IgD-negative memory B cell (primary cell): ENCODE measurements around the gene NOL12. TPM values are rescaled to one million over a fixed set of nuclear protein-coding genes. Genes with fewer than 3 reads are reported as not detected.

Experiments
- H3K27ac Mint-ChIP-seq, 3 donors: one replicate each; pipeline ENCODE4 v1.8.0; 2020 to 2022; ENCODE audit warnings: mild to moderate bottlenecking in 3 of 3, mixed read lengths in 3 of 3, moderate library complexity in 1 of 3
- H3K27me3 Mint-ChIP-seq: one replicate; pipeline ENCODE4 v1.8.0; 2021; ENCODE audit warnings: mixed read lengths
- H3K36me3 Mint-ChIP-seq: one replicate; pipeline ENCODE4 v1.8.0; 2020; ENCODE audit warnings: mild to moderate bottlenecking, mixed read lengths
- H3K4me1 Mint-ChIP-seq, 3 donors: one replicate each; pipeline ENCODE4 v1.8.0; 2020 to 2022; ENCODE audit warnings: mixed read lengths in 3 of 3, mild to moderate bottlenecking in 1 of 3
- H3K4me3 Mint-ChIP-seq, 4 donors: one replicate each; pipeline ENCODE4 v1.8.0; 2020 to 2022; ENCODE audit warnings: mild to moderate bottlenecking in 4 of 4, mixed read lengths in 4 of 4, moderate library complexity in 3 of 4
- H3K9me3 Mint-ChIP-seq, 3 donors: one replicate each; pipeline ENCODE4 v1.8.0; 2020 to 2021; ENCODE audit warnings: mixed read lengths in 3 of 3, mild to moderate bottlenecking in 1 of 3
- polyA plus RNA-seq: library from polyadenylated mRNA; unstranded; fragments of 300-500 nt; fragmentation: Illumina TruSeq; gene quantifications from one replicate; pipeline ENCODE4 v1.2.3, GENCODE V29; 2021

Gene NOL12, protein sequence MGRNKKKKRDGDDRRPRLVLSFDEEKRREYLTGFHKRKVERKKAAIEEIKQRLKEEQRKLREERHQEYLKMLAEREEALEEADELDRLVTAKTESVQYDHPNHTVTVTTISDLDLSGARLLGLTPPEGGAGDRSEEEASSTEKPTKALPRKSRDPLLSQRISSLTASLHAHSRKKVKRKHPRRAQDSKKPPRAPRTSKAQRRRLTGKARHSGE
- polyA plus RNA-seq: 47.0 TPM

GRCh38 chr22:37686002-37686982 is at the start of gene NOL12:
TSS of gene NOL12 (plus strand) at chr22:37686343. CDS start at chr22:37686393, 50 bp downstream.
- Mint-ChIP-seq H3K4me1 (peaks cover 10 to 17% (median 11%) of the 10 kb centered on the region in 3 donors), H3K36me3 (peaks cover 6% of the 10 kb centered on the region), H3K9me3 (no peaks in the 10 kb centered on the region), H3K27me3 (no peaks in the 10 kb centered on the region), H3K4me3 (peak within 1 kb of the TSS; percentile 93 to 99 (median 97)), H3K27ac (peak within 1 kb of the TSS; percentile 74 to 99 (median 96))

- H3K36me3 Mint-ChIP-seq: no peaks in the 10 kb centered on the region
- no peaks in the 10 kb centered on the region for H3K27me3 Mint-ChIP-seq
- H3K9me3 Mint-ChIP-seq: no peaks in the 10 kb centered on the region
- peaks cover 43 to 52% (median 52%) of the 10 kb centered on the region in 3 donors for H3K4me1 Mint-ChIP-seq
- H3K27ac Mint-ChIP-seq: peak overlapping the region in 1 of 3 donors; percentile 93
- peak overlapping the region in 2 of 4 donors; percentile 61 to 92 for H3K4me3 Mint-ChIP-seq
Measured at GRCh38 chr22:37636949-37637273, 49.2 kb upstream of the NOL12 start.

DNA sequence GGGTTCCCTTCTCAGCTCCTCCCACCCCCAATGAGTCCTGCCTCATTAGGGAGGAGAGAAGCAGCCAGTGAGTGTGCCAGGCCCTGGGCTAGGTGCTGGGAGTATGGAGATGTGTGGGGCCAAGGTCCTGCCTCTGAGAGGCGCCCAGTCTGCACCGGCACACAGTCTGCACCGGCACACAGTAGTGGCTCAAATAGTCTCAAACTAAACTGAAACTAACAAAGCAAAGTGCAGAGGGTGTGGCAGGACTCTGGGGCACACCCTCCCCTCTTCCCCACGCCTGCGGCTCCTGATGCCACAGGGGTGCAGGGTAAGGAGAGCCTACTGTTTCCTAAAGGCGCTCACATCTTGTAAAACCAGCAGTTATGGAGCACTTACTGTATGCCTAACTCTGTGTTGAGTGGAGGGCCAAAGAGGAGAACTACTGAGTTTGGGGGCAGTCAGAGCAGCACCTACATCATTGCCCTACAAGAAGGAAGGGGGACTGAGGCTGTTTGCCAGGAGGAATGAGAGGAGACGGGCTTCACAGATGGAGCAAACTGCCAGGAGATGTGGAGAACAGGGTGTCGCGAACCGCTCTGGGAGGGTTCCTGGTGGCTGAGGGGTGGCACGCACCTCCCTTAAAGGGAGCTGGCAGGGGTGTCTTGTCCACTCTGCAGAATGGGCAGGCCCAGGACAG is 47.6 kb upstream of the NOL12 start:
- Mint-ChIP-seq H3K27ac (peak overlapping the region; percentile 54 to 97 (median 86)), H3K9me3 (no peaks in the 10 kb centered on the region), H3K27me3 (no peaks in the 10 kb centered on the region), H3K4me1 (peaks cover 42 to 52% (median 47%) of the 10 kb centered on the region in 3 donors), H3K4me3 (peak overlapping the region; percentile 92 to 99 (median 94)), H3K36me3 (no peaks in the 10 kb centered on the region)

GRCh38 chr22:37639070-37639760 is 46.9 kb upstream of the NOL12 start, which contains the start of gene SH3BP1:
TSS of gene SH3BP1 (plus strand) at chr22:37639669. CDS start at chr22:37639788, 119 bp downstream.
- H3K27ac Mint-ChIP-seq: peak within 1 kb of the TSS; percentile 88 to 97 (median 90)
- peaks cover 37 to 49% (median 42%) of the 10 kb centered on the region in 3 donors for H3K4me1 Mint-ChIP-seq
- H3K36me3 Mint-ChIP-seq: no peaks in the 10 kb centered on the region
- H3K9me3 Mint-ChIP-seq: no peaks in the 10 kb centered on the region
- peak within 1 kb of the TSS; percentile 92 to 99 (median 96) for H3K4me3 Mint-ChIP-seq
- H3K27me3 Mint-ChIP-seq: no peaks in the 10 kb centered on the region

- Mint-ChIP-seq H3K27me3 (no peaks in the 10 kb centered on the region), H3K36me3 (no peaks in the 10 kb centered on the region), H3K27ac (peak overlapping the region; percentile 80 to 90 (median 88)), H3K4me3 (peak overlapping the region; percentile 92 to 99 (median 96)), H3K9me3 (no peaks in the 10 kb centered on the region), H3K4me1 (peaks cover 29 to 45% (median 34%) of the 10 kb centered on the region in 3 donors)
Measured at GRCh38 chr22:37639771-37640590, 46.2 kb upstream of the NOL12 start.

DNA sequence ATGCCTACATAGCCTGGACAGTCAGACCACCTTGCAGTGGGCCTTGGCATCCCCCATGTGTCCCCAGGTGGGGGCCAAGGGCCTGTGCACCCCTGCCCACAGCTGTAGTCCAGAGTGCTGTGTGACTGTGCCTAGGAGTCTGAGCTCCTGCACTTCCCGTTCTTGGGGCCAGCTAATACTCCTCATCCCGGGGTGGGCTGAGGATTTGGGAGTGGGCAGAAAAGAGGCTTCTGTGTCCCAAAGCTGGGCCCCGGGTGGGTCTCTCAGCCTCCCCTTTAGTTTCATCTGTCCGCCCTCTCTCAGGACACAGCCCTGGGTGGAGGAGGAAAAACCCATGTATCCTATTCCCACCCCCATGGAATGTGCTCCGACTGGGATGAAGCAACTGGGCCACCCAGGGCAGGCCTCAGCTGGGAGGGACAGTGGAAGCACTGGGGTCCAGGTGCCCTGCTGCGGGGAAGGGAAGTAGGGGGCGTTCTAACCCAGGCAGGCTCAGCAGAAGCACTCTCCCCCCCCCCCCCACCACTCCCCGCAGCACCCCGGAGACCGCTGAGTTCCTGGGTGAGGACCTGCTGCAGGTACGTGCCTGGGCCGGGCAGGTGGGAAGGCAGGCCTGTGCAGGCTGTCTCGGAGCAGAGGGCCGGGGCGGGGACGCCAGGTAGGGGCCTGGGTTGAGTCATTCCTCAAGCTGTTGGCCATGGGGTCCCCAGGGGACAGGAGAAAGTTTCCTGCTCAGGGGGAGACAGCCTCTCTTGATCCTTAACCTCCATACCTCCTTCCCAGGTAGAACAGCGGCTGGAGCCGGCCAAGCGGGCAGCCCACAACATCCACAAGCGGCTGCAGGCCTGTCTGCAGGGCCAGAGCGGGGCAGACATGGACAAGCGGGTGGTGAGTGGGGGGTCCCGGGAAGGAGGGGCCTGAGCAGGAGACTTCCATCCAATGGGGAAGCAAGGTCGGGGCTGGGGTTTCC is 45.3 kb upstream of the NOL12 start:
- Mint-ChIP-seq H3K4me1 (peaks cover 26 to 41% (median 33%) of the 10 kb centered on the region in 3 donors), H3K36me3 (no peaks in the 10 kb centered on the region), H3K9me3 (no peaks in the 10 kb centered on the region), H3K27me3 (no peaks in the 10 kb centered on the region), H3K27ac (peak overlapping the region; percentile 80 to 90 (median 88)), H3K4me3 (peak overlapping the region; percentile 92 to 99 (median 96))

- Mint-ChIP-seq H3K4me3 (peak overlapping the region; percentile 55 to 93 (median 85)), H3K27ac (peak overlapping the region in 2 of 3 donors; percentile 31 to 80), H3K36me3 (no peaks in the 10 kb centered on the region), H3K27me3 (no peaks in the 10 kb centered on the region), H3K9me3 (no peaks in the 10 kb centered on the region), H3K4me1 (peaks cover 20 to 38% (median 30%) of the 10 kb centered on the region in 3 donors)
Measured at GRCh38 chr22:37641561-37641949, 44.6 kb upstream of the NOL12 start.

- Mint-ChIP-seq H3K36me3 (no peaks in the 10 kb centered on the region), H3K27me3 (no peaks in the 10 kb centered on the region), H3K27ac (peak overlapping the region; percentile 29 to 80 (median 69)), H3K4me3 (peak overlapping the region in 3 of 4 donors; percentile 55 to 69 (median 57)), H3K9me3 (no peaks in the 10 kb centered on the region), H3K4me1 (peaks cover 9 to 26% (median 16%) of the 10 kb centered on the region in 3 donors)
Measured at GRCh38 chr22:37643225-37643847, 42.8 kb upstream of the NOL12 start.

DNA sequence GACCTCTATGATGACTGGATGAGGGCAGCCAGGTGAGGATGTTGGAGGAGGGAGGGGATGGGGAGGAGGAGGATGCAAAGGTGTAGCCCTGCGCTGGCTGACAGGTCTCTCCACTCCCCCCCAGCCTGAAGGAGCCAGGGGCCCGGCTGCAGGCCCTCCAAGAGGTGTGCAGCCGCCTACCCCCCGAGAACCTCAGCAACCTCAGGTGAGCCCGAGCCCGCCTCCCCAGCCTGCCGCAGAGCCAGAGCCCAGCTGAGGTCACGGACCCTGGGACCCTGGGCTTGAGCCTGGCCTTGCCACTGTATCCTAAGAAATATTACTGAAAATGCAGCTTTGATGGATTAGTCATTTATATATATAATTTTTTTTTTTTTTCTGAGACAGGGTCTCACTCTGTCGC is 38.8 kb upstream of the NOL12 start:
- H3K9me3 Mint-ChIP-seq: no peaks in the 10 kb centered on the region
- peaks cover 4 to 10% (median 6%) of the 10 kb centered on the region in 3 donors for H3K4me1 Mint-ChIP-seq
- H3K27ac Mint-ChIP-seq: no peak overlapping the region
- no peaks in the 10 kb centered on the region for H3K36me3 Mint-ChIP-seq
- H3K4me3 Mint-ChIP-seq: no peak overlapping the region
- H3K27me3 Mint-ChIP-seq: no peaks in the 10 kb centered on the region

- no peaks in the 10 kb centered on the region for H3K27me3 Mint-ChIP-seq
- H3K9me3 Mint-ChIP-seq: no peaks in the 10 kb centered on the region
- peaks cover 4 to 7% (median 6%) of the 10 kb centered on the region in 3 donors for H3K4me1 Mint-ChIP-seq
- no peaks in the 10 kb centered on the region for H3K36me3 Mint-ChIP-seq
- H3K4me3 Mint-ChIP-seq: peak overlapping the region in 1 of 4 donors; percentile 28
- H3K27ac Mint-ChIP-seq: no peak overlapping the region
Measured at GRCh38 chr22:37647928-37648327, 38.2 kb upstream of the NOL12 start.

GRCh38 chr22:37650463-37651136 is 35.5 kb upstream of the NOL12 start:
- H3K27ac Mint-ChIP-seq: no peak overlapping the region
- no peaks in the 10 kb centered on the region for H3K9me3 Mint-ChIP-seq
- no peaks in the 10 kb centered on the region for H3K36me3 Mint-ChIP-seq
- no peaks in the 10 kb centered on the region for H3K4me1 Mint-ChIP-seq
- H3K27me3 Mint-ChIP-seq: no peaks in the 10 kb centered on the region
- no peak overlapping the region for H3K4me3 Mint-ChIP-seq
